Measurements from ENCODE around the gene MAP6. TPM values are rescaled to one million over a fixed set of nuclear protein-coding genes. Genes with fewer than 3 reads are reported as not detected.

MAP6 gene
- total RNA-seq (1 to 10 TPM in 5 of 6 donors, under 1 TPM in 1; 0.88 to 3.2 (median 2.0) TPM), polyA plus RNA-seq (10 to 100 TPM in 1 of 2 donors, 1 to 10 TPM in 1; 4.2 to 17.4 TPM)

GRCh38 chr11:75668451-75669297, at the start of gene MAP6:
TSS of gene MAP6 (minus strand) at chr11:75669038. CDS start at chr11:75668369, 669 bp downstream.
- H3K4me3 ChIP-seq, result peak within 1 kb of the TSS; percentile 21 to 61 (median 32)
- no peak for TF ChIP-seq CTCF (IDR thresholded peaks at IDR 0.05)
- DNase-seq (peak in 3 of 6 donors; percentile 15 to 70 (median 66)), ATAC-seq (peak; percentile 33 to 53 (median 42)), FAIRE-seq (no peak)
- no peaks in the 10 kb centered on the region for H3K9me3 ChIP-seq
- intact Hi-C loops (cut with DNase I), result no loop called here
- H3K27ac ChIP-seq, result no peak within 1 kb of the TSS
- 7% methylated on average over 48 to 72 of the region's 72 CpGs for WGBS, 2 donors
- H3K36me3 ChIP-seq, result no peaks in the 10 kb centered on the region
- peaks cover 3 to 6% (median 4%) of the 10 kb centered on the region in 4 donors for H3K27me3 ChIP-seq
- peaks cover 0 to 4% (median 0%) of the 10 kb centered on the region in 3 donors for H3K4me1 ChIP-seq

- no peaks in the 10 kb centered on the region for H3K27me3 ChIP-seq
- no peaks in the 10 kb centered on the region for H3K9me3 ChIP-seq
- no peaks in the 10 kb centered on the region for H3K4me1 ChIP-seq
- no peak within 1 kb of the TSS for H3K27ac ChIP-seq
- FAIRE-seq (no peak), DNase-seq (no peak), ATAC-seq (peak in 3 of 4 donors; percentile 24 to 70 (median 55))
- no peak within 1 kb of the TSS for H3K4me3 ChIP-seq
- no peaks in the 10 kb centered on the region for H3K36me3 ChIP-seq
- intact Hi-C loops (cut with DNase I), result no loop called here
- WGBS, 2 donors, result 71 to 76% methylated on average over 13 of the region's 13 CpGs
- TF ChIP-seq CTCF (IDR thresholded peaks at IDR 0.05), result no peak
Measured at GRCh38 chr11:75717608-75718418, 49.0 kb upstream of the MAP6 start, which contains the start of gene MOGAT2. TSS of gene MOGAT2 (plus strand) at chr11:75717838. CDS start at chr11:75717889, 51 bp downstream.

- Histone ChIP-seq H3K27ac (no peak overlapping the region), H3K4me3 (no peak overlapping the region), H3K9me3 (no peaks in the 10 kb centered on the region), H3K4me1 (no peaks in the 10 kb centered on the region), H3K27me3 (no peaks in the 10 kb centered on the region), H3K36me3 (no peaks in the 10 kb centered on the region)
- FAIRE-seq (no peak), DNase-seq (no peak), ATAC-seq (no peak)
- TF ChIP-seq CTCF (IDR thresholded peaks at IDR 0.05), result no peak
- intact Hi-C loops (cut with DNase I), result no loop called here
- 75 to 78% methylated on average over 3 of the region's 3 CpGs for WGBS, 2 donors
Measured at GRCh38 chr11:75716659-75717058, 47.8 kb upstream of the MAP6 start.

GRCh38 chr11:75715688-75716087, 46.9 kb upstream of the MAP6 start:
- H3K9me3 ChIP-seq, result no peaks in the 10 kb centered on the region
- H3K27ac ChIP-seq, result no peak overlapping the region
- no peaks in the 10 kb centered on the region for H3K27me3 ChIP-seq
- WGBS, 2 donors, result 75 to 85% methylated on average over 2 of the region's 2 CpGs
- no peak for TF ChIP-seq CTCF (IDR thresholded peaks at IDR 0.05)
- DNase-seq (no peak), ATAC-seq (no peak), FAIRE-seq (no peak)
- intact Hi-C loops (cut with DNase I), result no loop called here
- no peak overlapping the region for H3K4me3 ChIP-seq
- H3K4me1 ChIP-seq, result no peaks in the 10 kb centered on the region
- H3K36me3 ChIP-seq, result no peaks in the 10 kb centered on the region
